Astrocyte (in vitro differentiated cells and primary cell): Measurements from ENCODE around the gene PGC.

Source experiments
- CTCF ChIP-seq: IDR thresholded peaks from 2 replicates; pipeline ENCODE4 v1.5.1; 2011; ENCODE audit warnings: low read depth, mild to moderate bottlenecking, inconsistent platforms, low read length, moderate library complexity; ENCODE audit not compliant: insufficient read depth
- EZH2 ChIP-seq: IDR thresholded peaks from 2 replicates; pipeline ENCODE4 v1.6.1; 2012; ENCODE audit warnings: mild to moderate bottlenecking, low read length, inconsistent platforms; ENCODE audit not compliant: insufficient read depth

- TF ChIP-seq CTCF (no peak), EZH2 (no peak)
Observed at GRCh38 chr6:41720783-41721182, 26.4 kb downstream of the PGC start.
